Dermis microvascular lymphatic vessel endothelial cell (primary cell): ENCODE data around the gene GUCY1A2. TPM values are rescaled to one million over a fixed set of nuclear protein-coding genes. Genes with fewer than 3 reads are reported as not detected.
"Not testable (repeated sequence)": the region's sequence is repeated elsewhere in the genome, so short reads cannot be mapped to it uniquely, and the experiment has no call there.

Experiments
- DNase-seq, 2 donors: peaks; one replicate each; pipeline versions ENCODE4 v3.0.0 to v3.0.0-alpha.2; 2010; ENCODE audit warnings: low read depth in 2 of 2
- total RNA-seq: library from RNA; depleted of rRNA; stranded (reverse); fragments of >200 nt; gene quantifications from 2 replicates; pipeline ENCODE4 v1.2.1, GENCODE V29; 2014

The GUCY1A2 gene
- total RNA-seq, 1 donor from 2014 or later, result under 0.01 TPM

- DNase-seq, result no peak
Observed at GRCh38 chr11:106957030-106957482, 61.2 kb downstream of the GUCY1A2 start.

GRCh38 chr11:106950067-106950491 lies 68.2 kb downstream of the GUCY1A2 start:
- no peak for DNase-seq

- DNase-seq, result no peak
Observed at GRCh38 chr11:106943089-106943488, 75.2 kb downstream of the GUCY1A2 start.

GRCh38 chr11:106939157-106939556 lies 79.1 kb downstream of the GUCY1A2 start:
- DNase-seq, result no peak

- DNase-seq, result no peak
Observed at GRCh38 chr11:106937111-106937510, 81.2 kb downstream of the GUCY1A2 start.

- no peak for DNase-seq
Observed at GRCh38 chr11:106925245-106925644, 93.0 kb downstream of the GUCY1A2 start.

- DNase-seq, result no peak
Observed at GRCh38 chr11:106920899-106921509, 97.3 kb downstream of the GUCY1A2 start.

- DNase-seq, result peak in 1 of 2 donors; percentile 1
Observed at GRCh38 chr11:106917973-106918372, 100.3 kb downstream of the GUCY1A2 start.

- DNase-seq, result no peak
Observed at GRCh38 chr11:106914409-106914808, 103.9 kb downstream of the GUCY1A2 start.

GRCh38 chr11:106913141-106913540 lies 105.1 kb downstream of the GUCY1A2 start:
- no peak for DNase-seq

GRCh38 chr11:106904826-106905225 lies 113.5 kb downstream of the GUCY1A2 start:
- DNase-seq, result peak in 1 of 2 donors; percentile 9

- no peak for DNase-seq
Observed at GRCh38 chr11:106889718-106890117, 128.6 kb downstream of the GUCY1A2 start.

- no peak for DNase-seq
Observed at GRCh38 chr11:106888386-106888785, 129.9 kb downstream of the GUCY1A2 start.

GRCh38 chr11:106883693-106884092 lies 134.6 kb downstream of the GUCY1A2 start:
- not testable (repeated sequence) for DNase-seq

- DNase-seq, result no peak
Observed at GRCh38 chr11:106879832-106880546, 138.3 kb downstream of the GUCY1A2 start.

GRCh38 chr11:106879029-106879428 lies 139.2 kb downstream of the GUCY1A2 start:
- DNase-seq, result no peak

GRCh38 chr11:106875013-106875412 lies 143.3 kb downstream of the GUCY1A2 start:
- no peak for DNase-seq

GRCh38 chr11:106872246-106872645 lies 146.0 kb downstream of the GUCY1A2 start:
- no peak for DNase-seq

- no peak for DNase-seq
Observed at GRCh38 chr11:106858200-106858599, 160.1 kb downstream of the GUCY1A2 start.

GRCh38 chr11:106856566-106856965 lies 161.7 kb downstream of the GUCY1A2 start:
- no peak for DNase-seq

- no peak for DNase-seq
Observed at GRCh38 chr11:106854429-106854828, 163.8 kb downstream of the GUCY1A2 start.

- DNase-seq, result no peak
Observed at GRCh38 chr11:106853850-106854401, 164.3 kb downstream of the GUCY1A2 start.

GRCh38 chr11:106852779-106853178 lies 165.5 kb downstream of the GUCY1A2 start:
- no peak for DNase-seq
